AG10803 (cell line): ENCODE data around the gene PLEK2.

Experiments
- DNase-seq: peaks from one replicate; pipeline ENCODE4 v3.0.0; 2010; ENCODE audit warnings: low read depth
- H3K4me3 ChIP-seq: 2 replicates; pipeline ENCODE4 v1.5.1; 2011; ENCODE audit warnings: mild to moderate bottlenecking, low read length, control low read depth
- TF ChIP-seq, protein P1 (sequence below): conservative IDR thresholded peaks from 2 replicates; pipeline ENCODE4 v1.5.1; 2011; ENCODE audit warnings: mild to moderate bottlenecking, low read length, control low read depth, inconsistent platforms

Gene PLEK2

DNA sequence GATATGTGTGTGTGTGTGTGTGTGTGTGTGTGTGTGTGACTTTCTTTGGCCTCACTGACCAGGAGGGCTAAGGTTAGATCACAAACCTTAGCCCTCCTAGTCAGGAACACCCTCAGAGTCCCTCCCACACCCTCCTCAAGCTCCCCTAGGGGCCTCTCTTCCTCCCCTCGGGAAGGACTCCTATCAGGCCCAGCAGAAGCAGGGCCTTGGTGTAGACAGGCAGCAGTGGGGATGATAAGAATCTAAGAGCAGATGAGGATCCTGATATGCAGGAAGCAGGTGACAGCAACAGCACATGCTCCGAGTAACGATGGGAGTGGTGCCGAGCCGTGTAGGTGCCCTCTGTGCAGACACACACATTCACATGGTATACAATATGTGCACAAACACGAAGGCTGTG is 20.7 kb downstream of the PLEK2 start:
- TF ChIP-seq, protein P1, sequence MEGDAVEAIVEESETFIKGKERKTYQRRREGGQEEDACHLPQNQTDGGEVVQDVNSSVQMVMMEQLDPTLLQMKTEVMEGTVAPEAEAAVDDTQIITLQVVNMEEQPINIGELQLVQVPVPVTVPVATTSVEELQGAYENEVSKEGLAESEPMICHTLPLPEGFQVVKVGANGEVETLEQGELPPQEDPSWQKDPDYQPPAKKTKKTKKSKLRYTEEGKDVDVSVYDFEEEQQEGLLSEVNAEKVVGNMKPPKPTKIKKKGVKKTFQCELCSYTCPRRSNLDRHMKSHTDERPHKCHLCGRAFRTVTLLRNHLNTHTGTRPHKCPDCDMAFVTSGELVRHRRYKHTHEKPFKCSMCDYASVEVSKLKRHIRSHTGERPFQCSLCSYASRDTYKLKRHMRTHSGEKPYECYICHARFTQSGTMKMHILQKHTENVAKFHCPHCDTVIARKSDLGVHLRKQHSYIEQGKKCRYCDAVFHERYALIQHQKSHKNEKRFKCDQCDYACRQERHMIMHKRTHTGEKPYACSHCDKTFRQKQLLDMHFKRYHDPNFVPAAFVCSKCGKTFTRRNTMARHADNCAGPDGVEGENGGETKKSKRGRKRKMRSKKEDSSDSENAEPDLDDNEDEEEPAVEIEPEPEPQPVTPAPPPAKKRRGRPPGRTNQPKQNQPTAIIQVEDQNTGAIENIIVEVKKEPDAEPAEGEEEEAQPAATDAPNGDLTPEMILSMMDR = no peak
- DNase-seq = no peak

DNA sequence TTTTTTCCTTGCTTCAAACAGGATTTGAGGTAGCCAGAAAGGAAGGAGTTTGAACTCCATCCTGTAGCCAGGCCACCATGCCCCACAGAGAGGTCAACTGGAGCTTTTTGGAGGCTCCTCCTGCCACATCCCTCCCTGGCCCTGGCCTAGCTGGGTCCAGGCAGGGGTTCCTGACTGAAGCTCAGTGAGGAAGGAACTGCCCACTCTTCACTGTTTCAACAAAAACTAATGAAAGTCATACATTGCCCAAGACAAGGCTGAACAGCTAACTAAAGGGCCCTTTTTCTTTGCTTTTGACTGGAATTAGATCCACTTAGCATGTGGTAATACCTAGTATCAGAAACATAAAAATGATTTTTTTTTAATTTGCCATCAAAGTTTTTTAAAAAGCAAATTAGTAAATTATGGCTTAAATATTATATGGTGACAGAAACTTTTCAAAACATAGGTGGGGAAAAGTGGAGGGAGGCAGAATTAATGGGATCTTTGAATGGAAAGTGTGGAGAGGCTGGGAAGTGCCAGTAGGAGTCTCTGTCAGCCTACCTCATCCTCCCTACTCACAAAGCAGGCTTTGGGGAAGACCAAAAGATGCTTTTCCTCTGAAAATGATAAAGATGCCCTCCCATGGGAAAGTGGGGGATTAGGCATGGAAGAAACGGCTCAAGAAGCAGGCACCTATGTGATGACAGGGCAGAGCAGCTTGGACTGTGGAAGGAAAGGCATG is 22.0 kb downstream of the PLEK2 start:
- TF ChIP-seq, protein P1 = no peak
- DNase-seq = no peak
- no peak overlapping the region for H3K4me3 ChIP-seq

More for the DNA sequence above, 20.7 kb downstream of the PLEK2 start:
- H3K4me3 ChIP-seq = no peak overlapping the region

DNA sequence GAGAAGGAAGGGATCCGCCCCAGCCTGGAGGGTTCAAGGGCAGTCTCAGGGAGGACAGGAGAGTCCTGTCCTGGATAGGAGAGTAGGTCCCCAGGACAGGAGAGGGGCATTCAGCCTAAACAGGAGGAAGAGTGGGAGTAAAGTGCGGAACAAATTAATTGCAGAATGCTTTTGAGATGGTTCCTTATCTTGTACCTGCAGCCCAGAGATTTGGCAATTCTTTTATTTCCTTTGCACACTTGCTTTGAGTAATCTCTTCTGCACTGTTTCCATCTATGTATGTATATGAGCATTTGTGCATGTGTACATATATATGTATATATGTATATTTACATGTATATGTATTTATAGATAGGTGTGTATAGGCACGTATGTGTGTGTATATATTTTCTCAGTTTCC is 22.7 kb downstream of the PLEK2 start:
- no peak for DNase-seq
- TF ChIP-seq, protein P1 = no peak
- H3K4me3 ChIP-seq = no peak overlapping the region

DNA sequence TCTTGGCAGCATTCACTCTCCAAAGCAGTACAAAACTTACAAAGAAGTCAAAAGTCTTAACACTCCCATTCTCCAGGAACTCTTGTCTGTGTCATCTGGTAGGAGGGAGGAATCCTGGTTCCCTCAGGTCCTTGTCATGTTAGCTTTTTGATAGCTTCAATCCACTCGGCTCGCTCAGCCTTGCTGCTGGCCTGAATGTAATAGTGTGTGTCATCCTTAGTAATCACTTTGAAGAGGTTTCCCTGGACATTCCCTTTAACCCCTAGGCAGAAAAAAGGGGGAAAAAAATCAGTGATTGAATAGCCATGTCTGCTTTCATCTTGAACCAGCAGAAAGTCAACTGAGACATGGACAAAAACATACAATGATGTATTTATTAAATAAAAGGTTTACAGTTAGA is 24.8 kb downstream of the PLEK2 start:
- DNase-seq = no peak
- H3K4me3 ChIP-seq = no peak overlapping the region
- TF ChIP-seq, protein P1 = no peak

DNA sequence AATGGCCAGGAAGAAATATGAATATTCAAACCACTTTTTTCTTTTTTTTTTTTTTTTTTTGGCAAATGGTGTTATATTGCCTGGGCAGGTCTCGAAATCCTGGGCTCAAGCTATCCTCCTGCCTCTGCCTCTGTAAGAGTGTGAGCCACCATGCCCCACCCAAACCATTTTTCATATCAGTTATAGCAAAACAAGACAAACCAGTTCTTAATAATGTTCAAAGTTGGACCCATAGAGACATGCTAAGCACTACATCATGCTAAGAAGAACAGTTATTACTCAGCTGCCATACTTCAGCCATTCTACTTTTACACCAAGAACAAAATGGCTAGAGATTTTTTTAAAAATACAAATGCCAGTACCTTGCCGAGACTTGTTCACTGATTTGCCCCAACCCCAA is 26.3 kb downstream of the PLEK2 start:
- H3K4me3 ChIP-seq = no peak overlapping the region
- DNase-seq = no peak
- TF ChIP-seq, protein P1 = no peak

DNA sequence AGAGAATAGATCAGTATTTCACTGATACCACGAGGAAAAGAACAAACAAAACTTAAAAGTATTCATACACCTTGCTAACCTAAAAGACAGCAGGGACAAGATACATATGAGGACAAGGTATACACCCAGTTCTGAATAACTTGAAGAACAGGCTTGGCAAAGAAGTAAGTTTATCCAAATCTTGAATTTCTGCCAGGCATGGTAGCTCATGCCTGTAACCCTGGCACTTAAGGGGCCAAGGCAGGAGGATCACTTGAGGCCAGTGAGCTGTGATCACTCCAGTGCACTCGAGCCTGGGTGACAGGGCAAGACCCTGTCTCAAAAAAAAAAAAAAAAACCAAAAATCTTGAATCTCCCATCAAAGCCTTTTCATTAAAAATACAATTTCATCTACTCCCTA is 26.8 kb downstream of the PLEK2 start:
- H3K4me3 ChIP-seq = no peak overlapping the region
- TF ChIP-seq, protein P1 = no peak
- DNase-seq = no peak

DNA sequence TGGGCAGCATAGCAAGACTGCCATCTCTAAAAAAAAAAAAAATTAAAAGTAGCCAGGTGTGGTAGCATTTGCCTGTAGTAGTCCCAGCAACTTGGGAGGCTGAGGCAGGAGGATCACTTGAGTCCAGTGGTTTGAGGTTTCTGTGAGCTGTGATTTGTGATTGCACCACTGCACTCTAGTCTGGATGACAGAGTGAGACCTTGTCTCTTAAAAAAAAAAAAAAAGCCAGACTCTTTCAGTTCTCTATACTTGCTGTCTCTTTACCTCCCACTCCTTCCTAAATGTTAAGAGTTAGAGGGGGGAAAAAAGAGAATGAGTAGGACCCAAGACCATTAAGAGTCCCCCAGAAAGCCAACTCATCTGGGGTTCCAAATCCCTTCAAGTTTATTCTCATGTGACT is 34.0 kb downstream of the PLEK2 start:
- TF ChIP-seq, protein P1 = no peak
- DNase-seq = no peak
- no peak overlapping the region for H3K4me3 ChIP-seq
